HepG2 (cell line): ENCODE measurements around the gene PC. TPM values are rescaled to one million over a fixed set of nuclear protein-coding genes. Genes with fewer than 3 reads are reported as not detected.

Source experiments
- ADNP ChIP-seq: sonication (generic); formaldehyde crosslinking; IDR thresholded peaks from 2 replicates; pipeline ENCODE4 v1.4.0; 2020; ENCODE audit warnings: missing genetic modification reagents
- HOXA7 ChIP-seq: sonication (generic); formaldehyde crosslinking; IDR thresholded peaks from 2 replicates; pipeline ENCODE4 v1.8.1; 2022; ENCODE audit warnings: mild to moderate bottlenecking, missing genetic modification reagents, moderate library complexity
- MEIS2 ChIP-seq: sonication (generic); formaldehyde crosslinking; IDR thresholded peaks from 2 replicates; pipeline ENCODE4 v1.9.0; 2021; ENCODE audit warnings: mild to moderate bottlenecking, missing genetic modification reagents
- PHF20 ChIP-seq: sonication (generic); formaldehyde crosslinking; IDR thresholded peaks from 2 replicates; pipeline ENCODE4 v1.5.0; 2020; ENCODE audit warnings: mild to moderate bottlenecking, missing genetic modification reagents
- ZC3H13 ChIP-seq: sonication (generic); formaldehyde crosslinking; IDR thresholded peaks from 2 replicates; pipeline ENCODE4 v1.8.1; 2023; ENCODE audit warnings: mild to moderate bottlenecking, missing genetic modification reagents, moderate library complexity
- ZFP36 ChIP-seq: fragments of 150-350 bp; IDR thresholded peaks from 2 replicates; pipeline ENCODE4 v1.6.1; 2018; ENCODE audit warnings: borderline replicate concordance, low read length, low read depth; ENCODE audit not compliant: partially characterized antibody
- ZFP90 ChIP-seq: sonication (generic); formaldehyde crosslinking; IDR thresholded peaks from 2 replicates; pipeline ENCODE4 v1.8.0; 2022; ENCODE audit warnings: missing genetic modification reagents, mild to moderate bottlenecking, inconsistent platforms, borderline replicate concordance
- ZNF253 ChIP-seq: sonication (generic); formaldehyde crosslinking; IDR thresholded peaks from 2 replicates; pipeline ENCODE4 v1.8.0; 2022; ENCODE audit warnings: mild to moderate bottlenecking, missing genetic modification reagents, borderline replicate concordance
- ZNF841 ChIP-seq: sonication (generic); formaldehyde crosslinking; IDR thresholded peaks from 2 replicates; pipeline ENCODE4 v1.8.1; 2023; ENCODE audit warnings: missing genetic modification reagents, borderline replicate concordance
- ZNF850 ChIP-seq: sonication (generic); formaldehyde crosslinking; conservative IDR thresholded peaks from 2 replicates; pipeline ENCODE4 v1.9.0; 2021; ENCODE audit warnings: mild to moderate bottlenecking, missing genetic modification reagents
- polyA plus RNA-seq, 8 experiments: library from polyadenylated mRNA; depleted of rRNA in 3 of 8; stranded (reverse) in 7 of 8; unstranded in 1 of 8; fragments of >200 nt; fragmentation: Illumina TruSeq in 4 of 8; extraction: Trizol in 4 of 8; gene quantifications; 2 replicates each; pipeline versions ENCODE4 v1.2.1 to v1.2.3, GENCODE V29; 2011 to 2016; ENCODE audit warnings: low read depth in 4 of 8, missing spikeins in 1 of 8, mixed read lengths in 1 of 8; ENCODE audit not compliant: insufficient read depth in 1 of 8
- total RNA-seq, 5 experiments: library from RNA; depleted of rRNA; stranded (reverse); fragments of >200 nt; fragmentation: Illumina TruSeq; extraction: Trizol; gene quantifications; 2 replicates each; pipeline ENCODE4 v1.2.3, GENCODE V29; 2016; ENCODE audit warnings: low read depth in 1 of 5
- TF ChIP-seq, protein P1 (sequence below): sonication (generic); formaldehyde crosslinking; IDR thresholded peaks from 2 replicates; pipeline ENCODE4 v1.4.0; 2020; ENCODE audit warnings: mild to moderate bottlenecking, missing genetic modification reagents
- TF ChIP-seq, protein P2 (sequence below): sonication (generic); formaldehyde crosslinking; IDR thresholded peaks from 2 replicates; pipeline ENCODE4 v1.9.0; 2021; ENCODE audit warnings: missing genetic modification reagents, borderline replicate concordance
- TF ChIP-seq, protein P3 (sequence below): sonication (generic); formaldehyde crosslinking; IDR thresholded peaks from 2 replicates; pipeline ENCODE4 v1.4.0; 2020; ENCODE audit warnings: missing genetic modification reagents
- TF ChIP-seq, protein P4 (sequence below): sonication (generic); formaldehyde crosslinking; IDR thresholded peaks from 2 replicates; pipeline ENCODE4 v1.5.0; 2020; ENCODE audit warnings: missing genetic modification reagents, mild to moderate bottlenecking, borderline replicate concordance
- TF ChIP-seq, protein P5 (sequence below): sonication (generic); formaldehyde crosslinking; IDR thresholded peaks from 2 replicates; pipeline ENCODE4 v1.4.0; 2020; ENCODE audit warnings: missing genetic modification reagents, borderline replicate concordance
- TF ChIP-seq, protein P6 (sequence below): sonication (generic); formaldehyde crosslinking; IDR thresholded peaks from 2 replicates; pipeline ENCODE4 v1.8.0; 2022; ENCODE audit warnings: mild to moderate bottlenecking, missing genetic modification reagents; ENCODE audit not compliant: insufficient replicate concordance

PC gene
- total and polyA plus RNA-seq, 2 of the 13 experiments (the other 11 are each of a cell fraction or from before 2014, with no cell fraction given), result 29.0 to 39.0 TPM

DNA sequence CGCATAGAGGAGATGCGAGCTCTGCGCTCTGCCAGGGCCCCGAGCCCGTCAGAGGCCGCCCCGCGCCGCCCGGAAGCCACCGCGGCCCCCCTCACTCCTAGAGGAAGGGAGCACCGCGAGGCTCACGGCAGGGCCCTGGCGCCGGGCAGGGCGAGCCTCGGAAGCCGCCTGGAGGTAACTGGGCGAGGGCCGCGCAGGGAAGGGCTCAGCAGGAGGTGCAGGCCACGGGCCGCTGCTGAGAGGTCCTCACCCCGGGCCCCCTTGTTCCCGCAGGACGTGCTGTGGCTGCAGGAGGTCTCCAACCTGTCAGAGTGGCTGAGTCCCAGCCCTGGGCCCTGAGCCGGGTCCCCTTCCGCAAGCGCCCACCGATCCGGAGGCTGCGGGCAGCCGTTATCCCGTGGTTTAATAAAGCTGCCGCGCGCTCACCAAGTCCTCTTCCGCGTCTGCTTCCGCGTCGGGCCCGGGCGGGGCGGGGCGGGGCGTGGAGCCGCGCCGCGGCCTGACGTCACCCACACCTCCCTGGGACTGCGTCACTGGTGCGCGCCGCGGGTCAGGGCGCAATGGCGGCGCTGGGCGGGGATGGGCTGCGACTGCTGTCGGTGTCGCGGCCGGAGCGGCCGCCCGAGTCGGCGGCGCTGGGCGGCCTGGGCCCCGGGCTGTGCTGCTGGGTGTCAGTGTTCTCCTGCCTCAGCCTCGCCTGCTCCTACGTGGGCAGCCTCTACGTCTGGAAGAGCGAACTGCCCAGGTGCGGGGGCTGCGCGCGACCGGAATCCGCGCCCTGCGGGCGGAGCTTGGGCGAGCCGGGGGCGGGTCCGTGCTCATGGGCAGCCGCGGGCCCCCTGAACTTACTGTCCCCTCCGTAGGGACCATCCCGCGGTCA, 115.0 kb downstream of the PC start, which contains the start of gene RCE1 (continued):
- TF ChIP-seq, protein P1, sequence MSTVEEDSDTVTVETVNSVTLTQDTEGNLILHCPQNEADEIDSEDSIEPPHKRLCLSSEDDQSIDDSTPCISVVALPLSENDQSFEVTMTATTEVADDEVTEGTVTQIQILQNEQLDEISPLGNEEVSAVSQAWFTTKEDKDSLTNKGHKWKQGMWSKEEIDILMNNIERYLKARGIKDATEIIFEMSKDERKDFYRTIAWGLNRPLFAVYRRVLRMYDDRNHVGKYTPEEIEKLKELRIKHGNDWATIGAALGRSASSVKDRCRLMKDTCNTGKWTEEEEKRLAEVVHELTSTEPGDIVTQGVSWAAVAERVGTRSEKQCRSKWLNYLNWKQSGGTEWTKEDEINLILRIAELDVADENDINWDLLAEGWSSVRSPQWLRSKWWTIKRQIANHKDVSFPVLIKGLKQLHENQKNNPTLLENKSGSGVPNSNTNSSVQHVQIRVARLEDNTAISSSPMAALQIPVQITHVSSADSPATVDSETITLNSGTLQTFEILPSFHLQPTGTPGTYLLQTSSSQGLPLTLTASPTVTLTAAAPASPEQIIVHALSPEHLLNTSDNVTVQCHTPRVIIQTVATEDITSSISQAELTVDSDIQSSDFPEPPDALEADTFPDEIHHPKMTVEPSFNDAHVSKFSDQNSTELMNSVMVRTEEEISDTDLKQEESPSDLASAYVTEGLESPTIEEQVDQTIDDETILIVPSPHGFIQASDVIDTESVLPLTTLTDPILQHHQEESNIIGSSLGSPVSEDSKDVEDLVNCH (CRISPR knock-in tag), result no peak
- TF ChIP-seq ZC3H13 (CRISPR knock-in tag) (peak; percentile 36; the same call in 1 of the 2 replicates), ZNF850 (CRISPR knock-in tag) (no peak), ZNF841 (CRISPR knock-in tag) (0 out of 2 replicates have a peak, but pooled peaks have one; percentile 23), ZFP90 (CRISPR knock-in tag) (no peak; the same call in 1 of the 2 replicates), HOXA7 (no peak), PHF20 (CRISPR knock-in tag) (peak; percentile 92), ADNP (CRISPR knock-in tag) (no peak), MEIS2 (CRISPR knock-in tag) (peak; percentile 14; the same call in 1 of the 2 replicates), ZFP36 (no peak), ZNF253 (no peak)
- TF ChIP-seq, protein P2, sequence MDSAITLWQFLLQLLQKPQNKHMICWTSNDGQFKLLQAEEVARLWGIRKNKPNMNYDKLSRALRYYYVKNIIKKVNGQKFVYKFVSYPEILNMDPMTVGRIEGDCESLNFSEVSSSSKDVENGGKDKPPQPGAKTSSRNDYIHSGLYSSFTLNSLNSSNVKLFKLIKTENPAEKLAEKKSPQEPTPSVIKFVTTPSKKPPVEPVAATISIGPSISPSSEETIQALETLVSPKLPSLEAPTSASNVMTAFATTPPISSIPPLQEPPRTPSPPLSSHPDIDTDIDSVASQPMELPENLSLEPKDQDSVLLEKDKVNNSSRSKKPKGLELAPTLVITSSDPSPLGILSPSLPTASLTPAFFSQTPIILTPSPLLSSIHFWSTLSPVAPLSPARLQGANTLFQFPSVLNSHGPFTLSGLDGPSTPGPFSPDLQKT (CRISPR knock-in tag), result no peak
- TF ChIP-seq, protein P3, sequence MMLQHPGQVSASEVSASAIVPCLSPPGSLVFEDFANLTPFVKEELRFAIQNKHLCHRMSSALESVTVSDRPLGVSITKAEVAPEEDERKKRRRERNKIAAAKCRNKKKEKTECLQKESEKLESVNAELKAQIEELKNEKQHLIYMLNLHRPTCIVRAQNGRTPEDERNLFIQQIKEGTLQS (CRISPR knock-in tag), result no peak
- TF ChIP-seq, protein P4, sequence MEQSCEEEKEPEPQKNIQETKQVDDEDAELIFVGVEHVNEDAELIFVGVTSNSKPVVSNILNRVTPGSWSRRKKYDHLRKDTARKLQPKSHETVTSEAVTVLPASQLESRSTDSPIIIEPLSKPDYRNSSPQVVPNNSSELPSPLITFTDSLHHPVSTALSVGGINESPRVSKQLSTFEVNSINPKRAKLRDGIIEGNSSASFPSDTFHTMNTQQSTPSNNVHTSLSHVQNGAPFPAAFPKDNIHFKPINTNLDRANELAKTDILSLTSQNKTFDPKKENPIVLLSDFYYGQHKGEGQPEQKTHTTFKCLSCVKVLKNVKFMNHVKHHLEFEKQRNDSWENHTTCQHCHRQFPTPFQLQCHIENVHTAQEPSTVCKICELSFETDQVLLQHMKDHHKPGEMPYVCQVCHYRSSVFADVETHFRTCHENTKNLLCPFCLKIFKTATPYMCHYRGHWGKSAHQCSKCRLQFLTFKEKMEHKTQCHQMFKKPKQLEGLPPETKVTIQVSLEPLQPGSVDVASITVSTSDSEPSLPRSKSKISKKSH, result peak; percentile 36; the same call in 1 of the 2 replicates
- TF ChIP-seq, protein P5, sequence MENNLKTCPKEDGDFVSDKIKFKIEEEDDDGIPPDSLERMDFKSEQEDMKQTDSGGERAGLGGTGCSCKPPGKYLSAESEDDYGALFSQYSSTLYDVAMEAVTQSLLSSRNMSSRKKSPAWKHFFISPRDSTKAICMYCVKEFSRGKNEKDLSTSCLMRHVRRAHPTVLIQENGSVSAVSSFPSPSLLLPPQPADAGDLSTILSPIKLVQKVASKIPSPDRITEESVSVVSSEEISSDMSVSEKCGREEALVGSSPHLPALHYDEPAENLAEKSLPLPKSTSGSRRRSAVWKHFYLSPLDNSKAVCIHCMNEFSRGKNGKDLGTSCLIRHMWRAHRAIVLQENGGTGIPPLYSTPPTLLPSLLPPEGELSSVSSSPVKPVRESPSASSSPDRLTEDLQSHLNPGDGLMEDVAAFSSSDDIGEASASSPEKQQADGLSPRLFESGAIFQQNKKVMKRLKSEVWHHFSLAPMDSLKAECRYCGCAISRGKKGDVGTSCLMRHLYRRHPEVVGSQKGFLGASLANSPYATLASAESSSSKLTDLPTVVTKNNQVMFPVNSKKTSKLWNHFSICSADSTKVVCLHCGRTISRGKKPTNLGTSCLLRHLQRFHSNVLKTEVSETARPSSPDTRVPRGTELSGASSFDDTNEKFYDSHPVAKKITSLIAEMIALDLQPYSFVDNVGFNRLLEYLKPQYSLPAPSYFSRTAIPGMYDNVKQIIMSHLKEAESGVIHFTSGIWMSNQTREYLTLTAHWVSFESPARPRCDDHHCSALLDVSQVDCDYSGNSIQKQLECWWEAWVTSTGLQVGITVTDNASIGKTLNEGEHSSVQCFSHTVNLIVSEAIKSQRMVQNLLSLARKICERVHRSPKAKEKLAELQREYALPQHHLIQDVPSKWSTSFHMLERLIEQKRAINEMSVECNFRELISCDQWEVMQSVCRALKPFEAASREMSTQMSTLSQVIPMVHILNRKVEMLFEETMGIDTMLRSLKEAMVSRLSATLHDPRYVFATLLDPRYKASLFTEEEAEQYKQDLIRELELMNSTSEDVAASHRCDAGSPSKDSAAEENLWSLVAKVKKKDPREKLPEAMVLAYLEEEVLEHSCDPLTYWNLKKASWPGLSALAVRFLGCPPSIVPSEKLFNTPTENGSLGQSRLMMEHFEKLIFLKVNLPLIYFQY, result no peak
- TF ChIP-seq, protein P6, sequence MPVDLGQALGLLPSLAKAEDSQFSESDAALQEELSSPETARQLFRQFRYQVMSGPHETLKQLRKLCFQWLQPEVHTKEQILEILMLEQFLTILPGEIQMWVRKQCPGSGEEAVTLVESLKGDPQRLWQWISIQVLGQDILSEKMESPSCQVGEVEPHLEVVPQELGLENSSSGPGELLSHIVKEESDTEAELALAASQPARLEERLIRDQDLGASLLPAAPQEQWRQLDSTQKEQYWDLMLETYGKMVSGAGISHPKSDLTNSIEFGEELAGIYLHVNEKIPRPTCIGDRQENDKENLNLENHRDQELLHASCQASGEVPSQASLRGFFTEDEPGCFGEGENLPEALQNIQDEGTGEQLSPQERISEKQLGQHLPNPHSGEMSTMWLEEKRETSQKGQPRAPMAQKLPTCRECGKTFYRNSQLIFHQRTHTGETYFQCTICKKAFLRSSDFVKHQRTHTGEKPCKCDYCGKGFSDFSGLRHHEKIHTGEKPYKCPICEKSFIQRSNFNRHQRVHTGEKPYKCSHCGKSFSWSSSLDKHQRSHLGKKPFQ, result no peak
